ENCODE results near the gene PHACTR4. TPM values are rescaled to one million over a fixed set of nuclear protein-coding genes. Genes with fewer than 3 reads are reported as not detected.

The PHACTR4 gene
- total RNA-seq, 1 experiment from 2014 or later = 52.9 TPM

GRCh38 chr1:28508435-28508754, 138.9 kb downstream of the PHACTR4 start (continued):
- TF ChIP-seq ZNF281 (CRISPR knock-in tag; IDR thresholded peaks at IDR 0.05) (no peak), NFATC4 (CRISPR knock-in tag; IDR thresholded peaks at IDR 0.05) (peak; percentile 99), GABPB1 (CRISPR knock-in tag; IDR thresholded peaks at IDR 0.05) (no peak), ZNF219 (CRISPR knock-in tag; IDR thresholded peaks at IDR 0.05; ENCODE audit: borderline replicate concordance) (no peak), HMGA2 (CRISPR knock-in tag; IDR thresholded peaks at IDR 0.05) (no peak), ZNF396 (CRISPR knock-in tag; IDR thresholded peaks at IDR 0.05; ENCODE audit: borderline replicate concordance) (no peak), ZNF232 (CRISPR knock-in tag; IDR thresholded peaks at IDR 0.05) (no peak), ARID4B (CRISPR knock-in tag; IDR thresholded peaks at IDR 0.05; ENCODE audit: borderline replicate concordance) (no peak), TP53 (CRISPR knock-in tag; IDR thresholded peaks at IDR 0.05) (no peak), KAT7 (CRISPR knock-in tag; IDR thresholded peaks at IDR 0.05; ENCODE audit: borderline replicate concordance) (no peak), AFF4 (CRISPR knock-in tag; IDR thresholded peaks at IDR 0.05; ENCODE audit: borderline replicate concordance) (no peak; the same call in 1 of the 2 replicates), ZNF671 (CRISPR knock-in tag; IDR thresholded peaks at IDR 0.05) (peak; percentile 98), ZNF512 (CRISPR knock-in tag; IDR thresholded peaks at IDR 0.05; ENCODE audit: borderline replicate concordance) (no peak), IRF2 (CRISPR knock-in tag; IDR thresholded peaks at IDR 0.05; ENCODE audit: borderline replicate concordance, low read depth) (no peak)
- TF ChIP-seq, protein P1, sequence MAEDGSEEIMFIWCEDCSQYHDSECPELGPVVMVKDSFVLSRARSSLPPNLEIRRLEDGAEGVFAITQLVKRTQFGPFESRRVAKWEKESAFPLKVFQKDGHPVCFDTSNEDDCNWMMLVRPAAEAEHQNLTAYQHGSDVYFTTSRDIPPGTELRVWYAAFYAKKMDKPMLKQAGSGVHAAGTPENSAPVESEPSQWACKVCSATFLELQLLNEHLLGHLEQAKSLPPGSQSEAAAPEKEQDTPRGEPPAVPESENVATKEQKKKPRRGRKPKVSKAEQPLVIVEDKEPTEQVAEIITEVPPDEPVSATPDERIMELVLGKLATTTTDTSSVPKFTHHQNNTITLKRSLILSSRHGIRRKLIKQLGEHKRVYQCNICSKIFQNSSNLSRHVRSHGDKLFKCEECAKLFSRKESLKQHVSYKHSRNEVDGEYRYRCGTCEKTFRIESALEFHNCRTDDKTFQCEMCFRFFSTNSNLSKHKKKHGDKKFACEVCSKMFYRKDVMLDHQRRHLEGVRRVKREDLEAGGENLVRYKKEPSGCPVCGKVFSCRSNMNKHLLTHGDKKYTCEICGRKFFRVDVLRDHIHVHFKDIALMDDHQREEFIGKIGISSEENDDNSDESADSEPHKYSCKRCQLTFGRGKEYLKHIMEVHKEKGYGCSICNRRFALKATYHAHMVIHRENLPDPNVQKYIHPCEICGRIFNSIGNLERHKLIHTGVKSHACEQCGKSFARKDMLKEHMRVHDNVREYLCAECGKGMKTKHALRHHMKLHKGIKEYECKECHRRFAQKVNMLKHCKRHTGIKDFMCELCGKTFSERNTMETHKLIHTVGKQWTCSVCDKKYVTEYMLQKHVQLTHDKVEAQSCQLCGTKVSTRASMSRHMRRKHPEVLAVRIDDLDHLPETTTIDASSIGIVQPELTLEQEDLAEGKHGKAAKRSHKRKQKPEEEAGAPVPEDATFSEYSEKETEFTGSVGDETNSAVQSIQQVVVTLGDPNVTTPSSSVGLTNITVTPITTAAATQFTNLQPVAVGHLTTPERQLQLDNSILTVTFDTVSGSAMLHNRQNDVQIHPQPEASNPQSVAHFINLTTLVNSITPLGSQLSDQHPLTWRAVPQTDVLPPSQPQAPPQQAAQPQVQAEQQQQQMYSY (CRISPR knock-in tag; IDR thresholded peaks at IDR 0.05) = no peak
- TF ChIP-seq, protein P2, sequence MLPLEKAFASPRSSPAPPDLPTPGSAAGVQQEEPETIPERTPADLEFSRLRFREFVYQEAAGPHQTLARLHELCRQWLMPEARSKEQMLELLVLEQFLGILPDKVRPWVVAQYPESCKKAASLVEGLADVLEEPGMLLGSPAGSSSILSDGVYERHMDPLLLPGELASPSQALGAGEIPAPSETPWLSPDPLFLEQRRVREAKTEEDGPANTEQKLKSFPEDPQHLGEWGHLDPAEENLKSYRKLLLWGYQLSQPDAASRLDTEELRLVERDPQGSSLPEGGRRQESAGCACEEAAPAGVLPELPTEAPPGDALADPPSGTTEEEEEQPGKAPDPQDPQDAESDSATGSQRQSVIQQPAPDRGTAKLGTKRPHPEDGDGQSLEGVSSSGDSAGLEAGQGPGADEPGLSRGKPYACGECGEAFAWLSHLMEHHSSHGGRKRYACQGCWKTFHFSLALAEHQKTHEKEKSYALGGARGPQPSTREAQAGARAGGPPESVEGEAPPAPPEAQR (CRISPR knock-in tag; IDR thresholded peaks at IDR 0.05) = no peak
- TF ChIP-seq, protein P3, sequence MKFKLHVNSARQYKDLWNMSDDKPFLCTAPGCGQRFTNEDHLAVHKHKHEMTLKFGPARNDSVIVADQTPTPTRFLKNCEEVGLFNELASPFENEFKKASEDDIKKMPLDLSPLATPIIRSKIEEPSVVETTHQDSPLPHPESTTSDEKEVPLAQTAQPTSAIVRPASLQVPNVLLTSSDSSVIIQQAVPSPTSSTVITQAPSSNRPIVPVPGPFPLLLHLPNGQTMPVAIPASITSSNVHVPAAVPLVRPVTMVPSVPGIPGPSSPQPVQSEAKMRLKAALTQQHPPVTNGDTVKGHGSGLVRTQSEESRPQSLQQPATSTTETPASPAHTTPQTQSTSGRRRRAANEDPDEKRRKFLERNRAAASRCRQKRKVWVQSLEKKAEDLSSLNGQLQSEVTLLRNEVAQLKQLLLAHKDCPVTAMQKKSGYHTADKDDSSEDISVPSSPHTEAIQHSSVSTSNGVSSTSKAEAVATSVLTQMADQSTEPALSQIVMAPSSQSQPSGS (CRISPR knock-in tag; IDR thresholded peaks at IDR 0.05; ENCODE audit: borderline replicate concordance, low read depth) = no peak
- TF ChIP-seq, protein P4, sequence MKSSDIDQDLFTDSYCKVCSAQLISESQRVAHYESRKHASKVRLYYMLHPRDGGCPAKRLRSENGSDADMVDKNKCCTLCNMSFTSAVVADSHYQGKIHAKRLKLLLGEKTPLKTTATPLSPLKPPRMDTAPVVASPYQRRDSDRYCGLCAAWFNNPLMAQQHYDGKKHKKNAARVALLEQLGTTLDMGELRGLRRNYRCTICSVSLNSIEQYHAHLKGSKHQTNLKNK (CRISPR knock-in tag; IDR thresholded peaks at IDR 0.05) = peak; percentile 70; the same call in 1 of the 2 replicates
